Parathyroid adenoma (tissue), 2 donors: ENCODE data around the gene RNF26.
A peak's percentile ranks its signal among the peaks of the same experiment; 100 is the strongest.

Experiments
- H2AFZ ChIP-seq: fragments of 300-600 bp; sonication (generic); one replicate; pipeline ENCODE4 v1.7.0; 2017; ENCODE audit warnings: antibody characterized with exemption, mild to moderate bottlenecking
- H3K27ac ChIP-seq: fragments of 300-600 bp; sonication (generic); one replicate; pipeline ENCODE4 v1.7.0; 2017
- H3K27me3 ChIP-seq: fragments of 300-600 bp; sonication (generic); one replicate; pipeline ENCODE4 v1.7.0; 2017; ENCODE audit warnings: low read length; ENCODE audit not compliant: control insufficient read depth, insufficient read depth
- H3K36me3 ChIP-seq: fragments of 300-600 bp; sonication (generic); one replicate; pipeline ENCODE4 v1.7.0; 2017; ENCODE audit warnings: low read length; ENCODE audit not compliant: control insufficient read depth, insufficient read depth
- H3K4me1 ChIP-seq: fragments of 300-600 bp; sonication (generic); one replicate; pipeline ENCODE4 v1.7.0; 2017; ENCODE audit warnings: control low read depth
- H3K4me2 ChIP-seq: fragments of 300-600 bp; sonication (generic); one replicate; pipeline ENCODE4 v1.7.0; 2017; ENCODE audit warnings: low read length
- H3K4me3 ChIP-seq: fragments of 300-600 bp; sonication (generic); one replicate; pipeline ENCODE4 v1.7.0; 2017; ENCODE audit warnings: low read depth, low read length
- H3K79me2 ChIP-seq: fragments of 300-600 bp; sonication (generic); one replicate; pipeline ENCODE4 v1.7.0; 2017; ENCODE audit warnings: control low read depth
- H3K9ac ChIP-seq: fragments of 300-600 bp; sonication (generic); one replicate; pipeline ENCODE4 v1.7.0; 2017; ENCODE audit warnings: mild to moderate bottlenecking
- H3K9me3 ChIP-seq: fragments of 300-600 bp; sonication (generic); one replicate; pipeline ENCODE4 v1.7.0; 2017; ENCODE audit warnings: low read length; ENCODE audit not compliant: control insufficient read depth
- CTCF ChIP-seq: fragments of 300-600 bp; sonication (generic); IDR thresholded peaks from one replicate; pipeline ENCODE4 v1.7.0; 2017; ENCODE audit warnings: antibody characterized with exemption, mild to moderate bottlenecking
- donor health status: primary hyperparathyroidism.

Gene RNF26

GRCh38 chr11:119367661-119368120 is 33.4 kb downstream of the RNF26 start:
- H3K9ac ChIP-seq = no peak overlapping the region
- no peaks in the 10 kb centered on the region for H3K27me3 ChIP-seq
- H3K27ac ChIP-seq = no peak overlapping the region
- H3K79me2 ChIP-seq = no peaks in the 10 kb centered on the region
- no peak overlapping the region for H3K4me2 ChIP-seq
- H2AFZ ChIP-seq = no peak overlapping the region
- H3K4me3 ChIP-seq = no peak overlapping the region
- peaks cover 13% of the 10 kb centered on the region for H3K4me1 ChIP-seq
- no peak for TF ChIP-seq CTCF
- H3K9me3 ChIP-seq = no peaks in the 10 kb centered on the region
- H3K36me3 ChIP-seq = no peaks in the 10 kb centered on the region

GRCh38 chr11:119368121-119369034 is 34.1 kb downstream of the RNF26 start:
- Histone ChIP-seq H3K79me2 (no peaks in the 10 kb centered on the region), H3K4me3 (no peak overlapping the region), H3K4me2 (no peak overlapping the region), H3K36me3 (no peaks in the 10 kb centered on the region), H3K27me3 (no peaks in the 10 kb centered on the region), H3K27ac (peak overlapping the region; percentile 15), H3K9me3 (no peaks in the 10 kb centered on the region), H2AFZ (no peak overlapping the region), H3K9ac (no peak overlapping the region), H3K4me1 (peaks cover 13% of the 10 kb centered on the region)
- no peak for TF ChIP-seq CTCF

- Histone ChIP-seq H3K9ac (no peak overlapping the region), H2AFZ (no peak overlapping the region), H3K4me2 (no peak overlapping the region), H3K4me3 (no peak overlapping the region), H3K36me3 (no peaks in the 10 kb centered on the region), H3K27ac (no peak overlapping the region), H3K4me1 (peaks cover 11% of the 10 kb centered on the region), H3K27me3 (no peaks in the 10 kb centered on the region), H3K79me2 (no peaks in the 10 kb centered on the region), H3K9me3 (no peaks in the 10 kb centered on the region)
- TF ChIP-seq CTCF = no peak
Observed at GRCh38 chr11:119369132-119369925, 35.0 kb downstream of the RNF26 start.

- Histone ChIP-seq H2AFZ (no peak overlapping the region), H3K4me3 (no peak overlapping the region), H3K9ac (no peak overlapping the region), H3K4me1 (peaks cover 11% of the 10 kb centered on the region), H3K27me3 (no peaks in the 10 kb centered on the region), H3K4me2 (no peak overlapping the region), H3K9me3 (no peaks in the 10 kb centered on the region), H3K27ac (no peak overlapping the region), H3K36me3 (no peaks in the 10 kb centered on the region), H3K79me2 (no peaks in the 10 kb centered on the region)
- TF ChIP-seq CTCF = no peak
Observed at GRCh38 chr11:119370486-119371046, 36.2 kb downstream of the RNF26 start.
